SK-N-SH treated with all-trans-retinoic acid at 6 μM for 48 hours (cell line): ENCODE data around the gene CSGALNACT2.

Experiments
- ARNTL ChIP-seq: fragments of 450-650 bp; formaldehyde crosslinking; IDR thresholded peaks from 2 replicates; pipeline ENCODE4 v1.5.0; 2020; ENCODE audit warnings: low read depth, mild to moderate bottlenecking, moderate library complexity, borderline replicate concordance
- BACH2 ChIP-seq: fragments of 250-450 bp; sonication (Bioruptor Pico); IDR thresholded peaks from 2 replicates; pipeline ENCODE4 v1.9.0; 2021; ENCODE audit warnings: mild to moderate bottlenecking, borderline replicate concordance
- CSDC2 ChIP-seq: fragments of 250-450 bp; sonication (Bioruptor Pico); IDR thresholded peaks from 2 replicates; pipeline ENCODE4 v1.5.0; 2020; ENCODE audit warnings: mild to moderate bottlenecking, moderate library complexity
- ESRRG ChIP-seq: fragments of 250-450 bp; sonication (Bioruptor Pico); IDR thresholded peaks from 2 replicates; pipeline ENCODE4 v1.6.1; 2021; ENCODE audit warnings: mild to moderate bottlenecking
- OSR1 ChIP-seq: fragments of 250-450 bp; sonication (Bioruptor Pico); IDR thresholded peaks from 2 replicates; pipeline ENCODE4 v1.8.0; 2022; ENCODE audit warnings: moderate library complexity, mild to moderate bottlenecking, inconsistent platforms
- RARB ChIP-seq: fragments of 250-450 bp; sonication (Bioruptor Pico); IDR thresholded peaks from 2 replicates; pipeline ENCODE4 v1.8.0; 2021; ENCODE audit warnings: mild to moderate bottlenecking, moderate library complexity
- ZFP3 ChIP-seq: fragments of 250-450 bp; sonication (Bioruptor Pico); IDR thresholded peaks from 2 replicates; pipeline ENCODE4 v1.5.0; 2020; ENCODE audit warnings: mild to moderate bottlenecking, moderate library complexity
- TF ChIP-seq, protein P1 (sequence below): fragments of 250-450 bp; sonication (Bioruptor Pico); IDR thresholded peaks from 2 replicates; pipeline ENCODE4 v1.8.0; 2020; ENCODE audit warnings: mild to moderate bottlenecking, moderate library complexity, borderline replicate concordance
- TF ChIP-seq, protein P2 (sequence below): fragments of 250-450 bp; sonication (Bioruptor Pico); IDR thresholded peaks from 2 replicates; pipeline ENCODE4 v1.5.1; 2021; ENCODE audit warnings: mild to moderate bottlenecking, moderate library complexity
- TF ChIP-seq, protein P3 (sequence below): fragments of 250-450 bp; sonication (Bioruptor Pico); IDR thresholded peaks from 2 replicates; pipeline ENCODE4 v1.5.1; 2020; ENCODE audit warnings: low read depth, mild to moderate bottlenecking, moderate library complexity
- TF ChIP-seq, protein P4 (sequence below): fragments of 250-450 bp; sonication (Bioruptor Pico); IDR thresholded peaks from 2 replicates; pipeline ENCODE4 v1.5.0; 2020; ENCODE audit warnings: mild to moderate bottlenecking, moderate library complexity

DNA sequence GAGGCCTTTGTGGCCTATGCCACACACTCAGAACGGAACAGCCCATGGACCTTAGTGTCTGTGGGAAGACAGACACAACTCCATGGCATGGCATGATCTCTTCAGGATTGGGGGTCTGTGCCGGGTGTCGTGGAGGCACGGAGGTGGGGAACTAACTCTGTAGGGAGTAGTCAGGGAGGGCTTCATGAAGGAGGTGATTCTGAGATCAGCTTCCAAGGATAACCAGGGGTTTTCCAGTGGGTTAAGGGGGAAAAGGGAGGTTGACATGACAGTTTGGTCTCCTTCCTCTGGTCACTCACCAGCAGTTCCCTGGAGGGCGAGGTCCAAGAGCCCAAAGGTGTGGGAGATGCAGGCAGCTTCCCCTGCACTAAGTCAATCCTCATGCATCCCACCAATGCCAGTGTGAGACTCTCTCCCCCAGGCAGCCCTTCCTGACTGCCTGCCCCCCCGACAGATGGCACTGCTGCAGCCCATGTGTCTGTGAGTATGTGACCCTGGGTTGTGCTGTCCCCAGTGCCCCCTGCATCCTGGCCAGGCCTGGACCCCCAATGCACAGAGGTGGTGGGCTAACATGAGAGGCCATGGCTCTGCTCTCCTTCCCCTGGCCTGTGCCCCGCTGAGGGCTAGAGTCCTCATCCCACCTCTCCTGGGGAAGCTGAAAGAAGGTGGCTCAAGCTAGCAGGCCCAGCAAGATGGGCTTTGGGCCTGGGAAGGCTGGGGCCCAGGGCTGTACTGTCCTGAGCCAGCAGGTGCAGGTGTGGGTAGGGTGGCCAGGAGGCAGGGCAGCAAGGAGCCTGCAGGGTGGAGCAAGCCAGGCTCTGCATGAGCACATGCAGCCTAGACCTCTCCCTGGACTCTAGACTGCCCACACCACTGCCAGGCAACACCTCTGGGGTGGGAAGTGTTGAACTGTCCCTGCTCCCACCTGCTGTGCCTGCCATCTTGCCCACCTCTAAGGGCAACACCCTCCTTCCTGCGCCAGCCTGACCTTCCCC, 88.9 kb downstream of the CSGALNACT2 start:
- TF ChIP-seq, protein P1, sequence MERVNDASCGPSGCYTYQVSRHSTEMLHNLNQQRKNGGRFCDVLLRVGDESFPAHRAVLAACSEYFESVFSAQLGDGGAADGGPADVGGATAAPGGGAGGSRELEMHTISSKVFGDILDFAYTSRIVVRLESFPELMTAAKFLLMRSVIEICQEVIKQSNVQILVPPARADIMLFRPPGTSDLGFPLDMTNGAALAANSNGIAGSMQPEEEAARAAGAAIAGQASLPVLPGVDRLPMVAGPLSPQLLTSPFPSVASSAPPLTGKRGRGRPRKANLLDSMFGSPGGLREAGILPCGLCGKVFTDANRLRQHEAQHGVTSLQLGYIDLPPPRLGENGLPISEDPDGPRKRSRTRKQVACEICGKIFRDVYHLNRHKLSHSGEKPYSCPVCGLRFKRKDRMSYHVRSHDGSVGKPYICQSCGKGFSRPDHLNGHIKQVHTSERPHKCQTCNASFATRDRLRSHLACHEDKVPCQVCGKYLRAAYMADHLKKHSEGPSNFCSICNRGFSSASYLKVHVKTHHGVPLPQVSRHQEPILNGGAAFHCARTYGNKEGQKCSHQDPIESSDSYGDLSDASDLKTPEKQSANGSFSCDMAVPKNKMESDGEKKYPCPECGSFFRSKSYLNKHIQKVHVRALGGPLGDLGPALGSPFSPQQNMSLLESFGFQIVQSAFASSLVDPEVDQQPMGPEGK (CRISPR knock-in tag): no peak
- TF ChIP-seq BACH2 (no peak), CSDC2 (CRISPR knock-in tag) (no peak), RARB (CRISPR knock-in tag) (no peak), ESRRG (CRISPR knock-in tag) (no peak), ARNTL (no peak), ZFP3 (CRISPR knock-in tag) (no peak), OSR1 (CRISPR knock-in tag) (no peak)
- TF ChIP-seq, protein P2, sequence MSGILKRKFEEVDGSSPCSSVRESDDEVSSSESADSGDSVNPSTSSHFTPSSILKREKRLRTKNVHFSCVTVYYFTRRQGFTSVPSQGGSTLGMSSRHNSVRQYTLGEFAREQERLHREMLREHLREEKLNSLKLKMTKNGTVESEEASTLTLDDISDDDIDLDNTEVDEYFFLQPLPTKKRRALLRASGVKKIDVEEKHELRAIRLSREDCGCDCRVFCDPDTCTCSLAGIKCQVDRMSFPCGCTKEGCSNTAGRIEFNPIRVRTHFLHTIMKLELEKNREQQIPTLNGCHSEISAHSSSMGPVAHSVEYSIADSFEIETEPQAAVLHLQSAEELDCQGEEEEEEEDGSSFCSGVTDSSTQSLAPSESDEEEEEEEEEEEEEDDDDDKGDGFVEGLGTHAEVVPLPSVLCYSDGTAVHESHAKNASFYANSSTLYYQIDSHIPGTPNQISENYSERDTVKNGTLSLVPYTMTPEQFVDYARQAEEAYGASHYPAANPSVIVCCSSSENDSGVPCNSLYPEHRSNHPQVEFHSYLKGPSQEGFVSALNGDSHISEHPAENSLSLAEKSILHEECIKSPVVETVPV (CRISPR knock-in tag): no peak
- TF ChIP-seq, protein P3, sequence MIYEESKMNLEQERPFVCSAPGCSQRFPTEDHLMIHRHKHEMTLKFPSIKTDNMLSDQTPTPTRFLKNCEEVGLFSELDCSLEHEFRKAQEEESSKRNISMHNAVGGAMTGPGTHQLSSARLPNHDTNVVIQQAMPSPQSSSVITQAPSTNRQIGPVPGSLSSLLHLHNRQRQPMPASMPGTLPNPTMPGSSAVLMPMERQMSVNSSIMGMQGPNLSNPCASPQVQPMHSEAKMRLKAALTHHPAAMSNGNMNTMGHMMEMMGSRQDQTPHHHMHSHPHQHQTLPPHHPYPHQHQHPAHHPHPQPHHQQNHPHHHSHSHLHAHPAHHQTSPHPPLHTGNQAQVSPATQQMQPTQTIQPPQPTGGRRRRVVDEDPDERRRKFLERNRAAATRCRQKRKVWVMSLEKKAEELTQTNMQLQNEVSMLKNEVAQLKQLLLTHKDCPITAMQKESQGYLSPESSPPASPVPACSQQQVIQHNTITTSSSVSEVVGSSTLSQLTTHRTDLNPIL (CRISPR knock-in tag): no peak
- TF ChIP-seq, protein P4, sequence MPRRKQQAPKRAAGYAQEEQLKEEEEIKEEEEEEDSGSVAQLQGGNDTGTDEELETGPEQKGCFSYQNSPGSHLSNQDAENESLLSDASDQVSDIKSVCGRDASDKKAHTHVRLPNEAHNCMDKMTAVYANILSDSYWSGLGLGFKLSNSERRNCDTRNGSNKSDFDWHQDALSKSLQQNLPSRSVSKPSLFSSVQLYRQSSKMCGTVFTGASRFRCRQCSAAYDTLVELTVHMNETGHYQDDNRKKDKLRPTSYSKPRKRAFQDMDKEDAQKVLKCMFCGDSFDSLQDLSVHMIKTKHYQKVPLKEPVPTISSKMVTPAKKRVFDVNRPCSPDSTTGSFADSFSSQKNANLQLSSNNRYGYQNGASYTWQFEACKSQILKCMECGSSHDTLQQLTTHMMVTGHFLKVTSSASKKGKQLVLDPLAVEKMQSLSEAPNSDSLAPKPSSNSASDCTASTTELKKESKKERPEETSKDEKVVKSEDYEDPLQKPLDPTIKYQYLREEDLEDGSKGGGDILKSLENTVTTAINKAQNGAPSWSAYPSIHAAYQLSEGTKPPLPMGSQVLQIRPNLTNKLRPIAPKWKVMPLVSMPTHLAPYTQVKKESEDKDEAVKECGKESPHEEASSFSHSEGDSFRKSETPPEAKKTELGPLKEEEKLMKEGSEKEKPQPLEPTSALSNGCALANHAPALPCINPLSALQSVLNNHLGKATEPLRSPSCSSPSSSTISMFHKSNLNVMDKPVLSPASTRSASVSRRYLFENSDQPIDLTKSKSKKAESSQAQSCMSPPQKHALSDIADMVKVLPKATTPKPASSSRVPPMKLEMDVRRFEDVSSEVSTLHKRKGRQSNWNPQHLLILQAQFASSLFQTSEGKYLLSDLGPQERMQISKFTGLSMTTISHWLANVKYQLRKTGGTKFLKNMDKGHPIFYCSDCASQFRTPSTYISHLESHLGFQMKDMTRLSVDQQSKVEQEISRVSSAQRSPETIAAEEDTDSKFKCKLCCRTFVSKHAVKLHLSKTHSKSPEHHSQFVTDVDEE (CRISPR knock-in tag): no peak
